HG03565 (cell line): Measurements from ENCODE around the gene KRTAP3-1.
"Not testable (repeated sequence)": the region's sequence is repeated elsewhere in the genome, so short reads cannot be mapped to it uniquely, and the experiment has no call there.

Experiments used
- ATAC-seq: cut with Tn5 transposase; IDR thresholded peaks from one replicate; pipeline ENCODE4 v1.9.1; 2021; ENCODE audit warnings: mild to moderate bottlenecking, moderate library complexity; ENCODE audit not compliant: unreplicated experiment

KRTAP3-1 gene

GRCh38 chr17:41008811-41009210 lies at the start of gene KRTAP3-1:
TSS of gene KRTAP3-1 (minus strand) at chr17:41009128. CDS start at chr17:41009074, 54 bp downstream.
- ATAC-seq = no peak

GRCh38 chr17:41057547-41057946 lies 48.6 kb upstream of the KRTAP3-1 start:
- ATAC-seq = no peak

- not testable (repeated sequence) for ATAC-seq
These were observed 46.2 kb upstream of the KRTAP3-1 start, which contains the start of gene KRTAP2-2 for GRCh38 chr17:41055130-41055529. TSS of gene KRTAP2-2 (minus strand) at chr17:41055230. CDS start at chr17:41055211, 19 bp downstream.

- not testable (repeated sequence) for ATAC-seq
These were observed 45.6 kb upstream of the KRTAP3-1 start for GRCh38 chr17:41054556-41054955.

- ATAC-seq = no peak
These were observed 45.1 kb upstream of the KRTAP3-1 start for GRCh38 chr17:41054025-41054424.

GRCh38 chr17:41052566-41052965 lies 43.6 kb upstream of the KRTAP3-1 start:
- no peak for ATAC-seq

- ATAC-seq = no peak
These were observed 40.2 kb upstream of the KRTAP3-1 start for GRCh38 chr17:41049110-41049509.

GRCh38 chr17:41048441-41048840 lies 39.5 kb upstream of the KRTAP3-1 start:
- ATAC-seq = no peak

- ATAC-seq = not testable (repeated sequence)
These were observed 38.0 kb upstream of the KRTAP3-1 start, which contains the start of gene KRTAP2-1 for GRCh38 chr17:41046735-41047465. TSS of gene KRTAP2-1 (minus strand) at chr17:41047316. CDS start at chr17:41047267, 49 bp downstream.

GRCh38 chr17:41042953-41043352 lies 34.0 kb upstream of the KRTAP3-1 start:
- ATAC-seq = no peak

GRCh38 chr17:41040783-41041571 lies 32.0 kb upstream of the KRTAP3-1 start, which contains the start of gene KRTAP1-1:
TSS of gene KRTAP1-1 (minus strand) at chr17:41041450. CDS start at chr17:41041397, 53 bp downstream.
- ATAC-seq = not testable (repeated sequence)

GRCh38 chr17:41037853-41038350 lies 29.0 kb upstream of the KRTAP3-1 start:
- ATAC-seq = no peak

- ATAC-seq = not testable (repeated sequence)
These were observed 25.5 kb upstream of the KRTAP3-1 start, which contains the start of gene KRTAP1-3 for GRCh38 chr17:41034346-41034935. TSS of gene KRTAP1-3 (minus strand) at chr17:41034874. CDS start at chr17:41034821, 53 bp downstream.

- ATAC-seq = no peak
These were observed 20.8 kb upstream of the KRTAP3-1 start, which contains the start of gene KRTAP1-4 for GRCh38 chr17:41029633-41030245. TSS of gene KRTAP1-4 (minus strand) at chr17:41030195. CDS start at chr17:41030078, 117 bp downstream.

- no peak for ATAC-seq
These were observed 18.0 kb upstream of the KRTAP3-1 start, which contains the start of gene KRTAP1-5 for GRCh38 chr17:41026715-41027471. TSS of gene KRTAP1-5 (minus strand) at chr17:41027208. CDS start at chr17:41027155, 53 bp downstream.

GRCh38 chr17:41024697-41025096 lies 15.8 kb upstream of the KRTAP3-1 start:
- ATAC-seq = no peak

GRCh38 chr17:41020336-41020735 lies 11.4 kb upstream of the KRTAP3-1 start:
- no peak for ATAC-seq

GRCh38 chr17:41019415-41019814 lies 10.5 kb upstream of the KRTAP3-1 start:
- ATAC-seq = no peak

- ATAC-seq = no peak
These were observed 9.6 kb upstream of the KRTAP3-1 start for GRCh38 chr17:41018541-41018940.
